Measurements from ENCODE around the gene IWS1. TPM values are rescaled to one million over a fixed set of nuclear protein-coding genes. Genes with fewer than 3 reads are reported as not detected.

Gene IWS1
- total RNA-seq, 4 donors from 2014 or later = 29.0 to 46.7 (median 31.0) TPM

DNA sequence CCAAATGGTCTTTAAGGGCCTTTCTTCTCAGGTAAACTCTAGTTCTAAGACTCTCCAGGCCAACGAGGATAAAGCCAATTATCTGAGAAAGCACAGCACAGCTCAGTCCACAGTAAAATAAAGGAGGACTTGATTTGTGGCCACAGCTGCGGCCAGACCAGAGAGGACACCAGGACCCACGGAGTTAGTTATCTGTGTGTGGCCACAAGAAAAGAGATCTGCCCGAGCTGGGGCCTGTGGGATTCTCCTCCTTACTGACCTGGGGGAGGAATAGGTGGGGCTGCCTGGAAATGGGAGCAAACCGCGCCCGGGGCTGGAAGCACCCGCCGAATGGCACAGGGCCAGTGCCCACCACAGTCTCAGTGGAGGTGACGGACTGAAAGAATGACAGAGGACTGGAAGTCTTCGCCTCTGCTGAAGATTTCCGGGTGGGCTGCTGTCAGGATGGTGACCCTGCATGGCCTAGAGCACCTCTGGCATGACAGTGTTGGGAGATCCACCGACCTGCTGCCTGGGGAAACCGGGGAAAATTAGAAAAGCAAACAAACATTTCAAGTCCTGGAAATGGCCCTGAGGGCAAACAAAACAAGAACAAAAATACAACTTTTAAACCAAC is 94.8 kb downstream of the IWS1 start:
- no peak for ATAC-seq (ENCODE audit: low FRiP score)
- no peak for DNase-seq (ENCODE audit: low spot score)

More for the DNA sequence above, 94.8 kb downstream of the IWS1 start:
- TF ChIP-seq, protein P1, sequence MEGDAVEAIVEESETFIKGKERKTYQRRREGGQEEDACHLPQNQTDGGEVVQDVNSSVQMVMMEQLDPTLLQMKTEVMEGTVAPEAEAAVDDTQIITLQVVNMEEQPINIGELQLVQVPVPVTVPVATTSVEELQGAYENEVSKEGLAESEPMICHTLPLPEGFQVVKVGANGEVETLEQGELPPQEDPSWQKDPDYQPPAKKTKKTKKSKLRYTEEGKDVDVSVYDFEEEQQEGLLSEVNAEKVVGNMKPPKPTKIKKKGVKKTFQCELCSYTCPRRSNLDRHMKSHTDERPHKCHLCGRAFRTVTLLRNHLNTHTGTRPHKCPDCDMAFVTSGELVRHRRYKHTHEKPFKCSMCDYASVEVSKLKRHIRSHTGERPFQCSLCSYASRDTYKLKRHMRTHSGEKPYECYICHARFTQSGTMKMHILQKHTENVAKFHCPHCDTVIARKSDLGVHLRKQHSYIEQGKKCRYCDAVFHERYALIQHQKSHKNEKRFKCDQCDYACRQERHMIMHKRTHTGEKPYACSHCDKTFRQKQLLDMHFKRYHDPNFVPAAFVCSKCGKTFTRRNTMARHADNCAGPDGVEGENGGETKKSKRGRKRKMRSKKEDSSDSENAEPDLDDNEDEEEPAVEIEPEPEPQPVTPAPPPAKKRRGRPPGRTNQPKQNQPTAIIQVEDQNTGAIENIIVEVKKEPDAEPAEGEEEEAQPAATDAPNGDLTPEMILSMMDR (IDR thresholded peaks at IDR 0.05) = no peak

Small RNAs within 50 kb of the gene (small RNA-seq; reads per million reads assigned to genes)
- gene RNU4-48P = not detected

Other genes starting within 250 kb of the IWS1 start
- 10 to 100 TPM; 27.7 to 58.8 (median 37.5) TPM for gene ERCC3, start 232.3 kb downstream of the IWS1 start, total RNA-seq
- 10 to 100 TPM; 44.9 to 79.4 (median 52.4) TPM for gene MAP3K2, start 138.5 kb downstream of the IWS1 start, total RNA-seq
- gene PROC, start 108.1 kb downstream of the IWS1 start, total RNA-seq = not detected
- 1 to 10 TPM in 1 of 4 donors, under 1 TPM in 3; 0.12 to 1.3 (median 0.42) TPM for gene MYO7B, start 9.2 kb upstream of the IWS1 start, total RNA-seq
- not detected for gene GPR17, start 119.7 kb upstream of the IWS1 start, total RNA-seq
- 10 to 100 TPM in 3 of 4 donors, 1 to 10 TPM in 1; 9.7 to 97.3 (median 22.4) TPM for gene LIMS2, start 149.0 kb upstream of the IWS1 start, total RNA-seq
- 10 to 100 TPM in 1 of 4 donors, 1 to 10 TPM in 3; 4.4 to 11.7 (median 5.1) TPM for gene SFT2D3, start 175.0 kb upstream of the IWS1 start, total RNA-seq

Data from omental fat pad (tissue), 4 donors.